ENCODE measurements around the gene LRRC28. TPM values are rescaled to one million over a fixed set of nuclear protein-coding genes. Genes with fewer than 3 reads are reported as not detected.
"Not testable (repeated sequence)": the region's sequence is repeated elsewhere in the genome, so short reads cannot be mapped to it uniquely, and the experiment has no call there.

The LRRC28 gene
- 10 to 100 TPM in 2 of 3 donors, 1 to 10 TPM in 1; 9.8 to 14.7 (median 14.2) TPM for polyA plus RNA-seq

DNA sequence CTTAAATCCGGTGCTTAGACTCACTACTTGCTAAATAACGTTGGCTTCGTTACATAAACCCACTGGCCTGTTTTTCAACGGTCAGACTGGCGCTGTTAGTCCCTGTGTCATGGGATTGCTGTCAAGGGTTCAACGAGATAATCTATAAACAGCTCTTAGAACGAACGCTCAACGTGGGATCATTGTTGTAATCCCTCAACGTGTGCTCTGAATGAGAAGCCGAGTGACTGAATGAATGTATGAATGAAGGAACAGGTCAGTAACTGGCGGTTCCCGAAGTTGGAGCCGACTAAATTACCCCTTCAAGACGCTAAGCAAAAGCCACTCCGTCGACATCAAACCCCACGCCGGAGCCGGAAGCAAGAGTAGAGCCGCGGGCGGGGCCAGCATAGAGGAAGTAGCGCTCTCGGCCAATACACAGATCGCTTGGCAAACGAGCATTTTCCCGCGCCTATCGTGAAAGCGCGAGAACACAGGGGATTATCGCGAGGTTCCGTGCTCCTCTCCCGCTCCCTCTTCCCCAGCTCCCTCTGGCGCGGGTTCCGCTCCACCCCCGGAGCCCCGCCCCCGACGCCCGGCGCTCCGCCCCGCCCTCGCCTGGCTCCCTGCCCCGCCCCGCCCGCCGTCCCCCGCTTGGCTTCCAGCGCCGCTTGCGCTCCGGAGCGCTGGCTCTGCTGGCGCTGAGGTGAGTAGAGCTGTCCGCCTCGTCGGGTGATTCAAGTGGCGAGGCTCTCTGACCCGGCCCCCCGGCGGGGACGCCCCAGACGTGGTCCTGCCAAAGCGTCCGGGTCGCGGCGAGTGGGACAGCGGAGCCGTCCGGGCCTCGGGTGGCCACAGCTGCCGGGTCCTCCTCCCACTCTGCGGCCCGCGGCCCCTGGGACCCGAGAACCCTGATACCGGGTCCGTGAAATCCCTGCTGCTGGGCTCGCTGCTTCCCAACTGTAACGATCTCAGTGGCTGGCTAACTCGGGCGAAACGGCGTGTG is at the start of gene LRRC28:
LRRC28 (plus strand) TSS at position 625 of the 985 bp plus-strand sequence. CDS start 4,477 bp downstream, outside the sequence.
- WGBS, 3 donors = 0 to 1% (median 1%) methylated on average over 81 to 90 of the region's 90 CpGs
- H3K27ac ChIP-seq (ENCODE audit: low read depth, low read length) = no peak within 1 kb of the TSS

- no peak overlapping the region for H3K27ac ChIP-seq (ENCODE audit: low read depth, low read length)
- 38 to 68% (median 41%) methylated on average over 2 of the region's 2 CpGs for WGBS, 3 donors
Measured at GRCh38 chr15:99202176-99202552, 49.1 kb upstream of the LRRC28 start.

DNA sequence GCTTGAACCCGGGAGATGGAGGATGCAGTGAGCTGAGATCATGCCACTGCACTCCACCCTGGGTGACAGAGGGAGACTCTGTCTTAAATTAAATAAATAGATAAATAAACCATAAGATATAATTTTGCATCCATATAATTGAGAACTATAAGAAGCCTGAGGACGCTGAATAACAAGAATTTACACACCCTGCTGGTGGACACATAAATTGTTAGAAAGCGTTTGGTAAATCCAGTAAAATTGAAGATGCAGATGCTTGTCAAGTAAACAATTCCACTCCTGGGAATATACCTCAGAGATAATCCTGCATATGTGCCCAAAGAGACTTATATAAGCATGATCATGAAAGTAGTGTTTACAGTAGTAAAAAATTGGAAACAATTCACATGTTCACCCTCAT is 43.6 kb upstream of the LRRC28 start:
- no peak overlapping the region for H3K27ac ChIP-seq (ENCODE audit: low read depth, low read length)
- 86 to 95% (median 88%) methylated on average over 3 of the region's 3 CpGs for WGBS, 3 donors

- WGBS, 3 donors = 70 to 81% (median 73%) methylated on average over 2 of the region's 2 CpGs
- no peak overlapping the region for H3K27ac ChIP-seq (ENCODE audit: low read depth, low read length)
Measured at GRCh38 chr15:99209326-99209725, 42.0 kb upstream of the LRRC28 start.

DNA sequence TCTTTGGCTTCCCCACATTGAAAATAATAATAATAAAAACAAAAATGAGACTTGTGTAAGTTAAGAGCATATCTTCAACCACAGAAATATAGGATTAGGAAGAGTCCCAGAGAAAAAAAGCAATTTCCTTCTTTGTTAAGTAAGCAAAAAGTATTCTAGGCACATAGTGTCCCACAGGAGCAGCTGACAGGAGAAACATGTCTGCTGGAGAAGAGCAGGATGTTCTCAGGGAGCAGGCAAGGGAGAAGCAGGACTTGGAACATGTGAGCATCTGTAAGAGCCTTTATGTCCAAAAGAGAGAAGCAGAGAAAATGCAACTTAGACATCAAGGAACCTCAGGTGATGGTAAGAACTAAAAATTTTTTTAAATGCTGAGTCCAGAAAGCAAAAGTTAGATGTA is 40.9 kb upstream of the LRRC28 start:
- no peak overlapping the region for H3K27ac ChIP-seq (ENCODE audit: low read depth, low read length)

GRCh38 chr15:99211926-99212325 is 39.4 kb upstream of the LRRC28 start:
- 77 to 88% (median 82%) methylated on average over 4 of the region's 4 CpGs for WGBS, 3 donors
- no peak overlapping the region for H3K27ac ChIP-seq (ENCODE audit: low read depth, low read length)

GRCh38 chr15:99212406-99212805 is 38.9 kb upstream of the LRRC28 start:
- no peak overlapping the region for H3K27ac ChIP-seq (ENCODE audit: low read depth, low read length)
- WGBS, 3 donors = 85 to 96% (median 95%) methylated on average over 7 of the region's 7 CpGs

GRCh38 chr15:99213187-99213811 is 38.0 kb upstream of the LRRC28 start:
- 0 to 5% (median 4%) methylated on average over 1 of the region's 1 CpG for WGBS, 3 donors
- H3K27ac ChIP-seq (ENCODE audit: low read depth, low read length) = no peak overlapping the region

DNA sequence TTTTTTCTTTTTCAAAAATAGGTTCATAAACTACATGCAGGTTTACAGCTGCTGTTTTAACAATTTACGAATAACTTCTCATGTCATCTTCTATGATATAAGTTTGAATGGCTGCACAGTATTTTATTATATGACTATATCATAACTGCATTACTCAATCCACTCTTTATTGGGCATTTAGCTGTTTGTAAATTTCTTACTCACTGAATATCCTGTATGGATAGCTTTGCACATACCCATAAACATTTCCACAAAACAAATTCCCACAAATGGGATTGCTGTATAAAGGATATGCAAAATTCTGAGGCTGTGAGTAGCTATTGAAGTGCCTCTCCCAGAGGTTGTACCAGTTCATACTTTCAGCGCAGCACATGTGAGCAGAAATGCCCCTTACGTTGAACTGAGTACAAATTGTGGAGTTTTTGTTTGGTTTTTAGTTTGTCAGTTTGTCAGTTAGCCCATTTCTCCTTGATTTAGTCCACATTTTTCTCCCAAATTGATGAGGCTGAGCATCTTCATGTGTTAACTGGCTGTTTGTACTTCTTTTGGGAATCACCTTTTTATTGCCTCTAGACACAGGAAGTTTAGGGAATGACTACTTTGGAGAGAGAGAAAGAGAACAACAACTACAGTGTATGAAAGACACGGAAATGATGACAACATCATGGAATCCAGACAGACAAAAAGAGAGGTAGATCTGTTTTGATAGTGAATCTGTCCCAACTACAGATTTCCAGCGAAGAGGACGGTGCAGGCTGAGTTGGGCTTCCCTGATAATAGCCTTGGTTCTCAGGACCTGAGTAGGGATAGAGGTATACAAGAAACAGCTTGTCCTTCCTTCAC is 26.7 kb upstream of the LRRC28 start:
- WGBS, 3 donors = 90 to 95% (median 94%) methylated on average over 6 of the region's 6 CpGs
- H3K27ac ChIP-seq (ENCODE audit: low read depth, low read length) = no peak overlapping the region

GRCh38 chr15:99226802-99227201 is 24.5 kb upstream of the LRRC28 start:
- 56 to 81% (median 78%) methylated on average over 3 of the region's 3 CpGs for WGBS, 3 donors
- H3K27ac ChIP-seq (ENCODE audit: low read depth, low read length) = no peak overlapping the region

DNA sequence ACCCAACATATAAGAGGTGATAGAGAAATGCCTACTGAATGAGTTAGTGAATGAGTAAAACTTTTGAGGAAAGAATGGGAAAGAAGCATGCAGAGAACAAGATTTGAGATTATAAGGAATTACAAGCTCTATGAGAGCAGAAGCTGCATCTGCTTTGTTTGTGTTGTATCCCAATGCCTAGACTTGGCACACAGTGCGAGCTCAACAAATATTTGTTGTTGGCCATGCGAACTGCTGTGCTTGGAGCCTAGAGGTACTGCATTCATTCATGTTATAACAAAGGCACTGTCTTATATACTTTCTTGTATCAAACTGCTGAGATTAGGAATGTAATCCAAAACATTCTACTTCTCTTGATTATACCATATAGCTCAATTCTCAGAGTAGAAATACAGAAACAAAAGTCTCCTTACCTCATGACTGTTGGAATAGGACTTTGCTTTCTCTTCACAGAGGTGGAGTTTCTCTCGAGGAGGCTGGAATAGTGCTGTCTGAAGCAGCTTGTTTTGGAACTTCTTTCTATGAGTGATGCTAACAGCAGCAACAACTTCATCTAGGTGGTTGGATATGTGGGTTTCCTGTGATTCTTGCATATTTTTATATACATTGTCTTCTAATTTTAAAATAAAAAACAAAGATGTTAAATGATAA is 23.0 kb upstream of the LRRC28 start:
- WGBS, 3 donors = 64 to 94% (median 92%) methylated on average over 3 of the region's 3 CpGs
- no peak overlapping the region for H3K27ac ChIP-seq (ENCODE audit: low read depth, low read length)

DNA sequence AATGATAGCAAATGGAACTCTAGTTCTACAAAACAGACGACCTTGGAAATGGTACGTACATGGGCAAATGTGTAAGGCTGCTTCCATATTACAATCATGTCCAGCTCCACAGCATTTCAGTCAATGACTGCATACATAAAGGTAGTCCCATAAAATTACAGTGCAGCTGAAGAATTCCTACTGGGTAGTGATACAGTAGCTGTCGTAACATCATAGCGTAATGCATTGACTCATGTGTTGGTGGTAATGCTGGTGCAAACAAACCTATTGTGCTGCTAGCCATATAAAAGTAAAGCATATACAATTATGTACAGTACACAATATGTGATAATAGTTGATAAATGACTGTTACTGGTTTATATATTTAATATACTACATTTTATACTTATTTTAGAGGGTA is 20.4 kb upstream of the LRRC28 start:
- WGBS, 3 donors = 88 to 97% (median 94%) methylated on average over 4 of the region's 4 CpGs
- no peak overlapping the region for H3K27ac ChIP-seq (ENCODE audit: low read depth, low read length)

- H3K27ac ChIP-seq (ENCODE audit: low read depth, low read length) = no peak overlapping the region
- WGBS, 3 donors = 96 to 100% (median 97%) methylated on average over 2 of the region's 2 CpGs
Measured at GRCh38 chr15:99232740-99233139, 18.5 kb upstream of the LRRC28 start.

DNA sequence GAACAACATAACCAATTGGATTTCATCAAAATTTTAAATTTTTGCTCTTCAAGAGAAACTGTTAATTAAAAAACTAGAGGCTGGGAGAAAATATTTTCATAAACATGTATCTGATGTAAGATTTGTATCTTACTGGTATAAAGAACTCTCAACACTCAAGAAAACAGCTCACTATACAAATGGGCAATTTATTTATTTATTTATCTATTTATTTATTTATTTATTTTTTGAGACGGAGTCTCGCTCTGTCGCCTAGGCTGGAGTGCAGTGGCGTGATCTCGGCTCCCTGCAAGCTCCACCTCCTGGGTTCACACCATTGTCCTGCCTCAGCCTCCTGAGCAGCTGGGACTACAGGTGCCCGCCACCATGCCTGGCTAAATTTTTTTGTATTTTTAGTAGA is 17.1 kb upstream of the LRRC28 start:
- H3K27ac ChIP-seq (ENCODE audit: low read depth, low read length) = not testable (repeated sequence)
- WGBS, 3 donors = 90 to 98% (median 97%) methylated on average over 6 of the region's 6 CpGs

DNA sequence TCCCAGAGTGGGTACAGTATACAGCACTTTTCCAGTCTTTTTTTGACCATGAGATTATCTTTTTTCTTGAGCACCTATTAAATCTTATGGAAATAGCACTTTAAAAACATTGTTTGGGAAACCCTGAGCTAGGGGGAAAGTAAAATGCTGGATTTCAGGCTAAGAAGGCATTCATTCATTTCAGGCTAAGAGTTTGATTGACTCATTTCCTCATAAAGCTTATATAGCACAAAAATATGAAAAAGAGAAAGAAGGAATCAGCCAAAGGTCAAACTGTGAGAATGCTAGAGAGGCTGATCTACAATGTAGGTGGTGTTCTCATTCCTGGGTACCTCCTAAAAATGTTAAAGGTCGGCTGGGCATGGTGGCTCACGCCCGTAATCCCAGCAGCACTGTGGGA is 12.4 kb upstream of the LRRC28 start:
- 92 to 98% (median 95%) methylated on average over 3 of the region's 3 CpGs for WGBS, 3 donors

DNA sequence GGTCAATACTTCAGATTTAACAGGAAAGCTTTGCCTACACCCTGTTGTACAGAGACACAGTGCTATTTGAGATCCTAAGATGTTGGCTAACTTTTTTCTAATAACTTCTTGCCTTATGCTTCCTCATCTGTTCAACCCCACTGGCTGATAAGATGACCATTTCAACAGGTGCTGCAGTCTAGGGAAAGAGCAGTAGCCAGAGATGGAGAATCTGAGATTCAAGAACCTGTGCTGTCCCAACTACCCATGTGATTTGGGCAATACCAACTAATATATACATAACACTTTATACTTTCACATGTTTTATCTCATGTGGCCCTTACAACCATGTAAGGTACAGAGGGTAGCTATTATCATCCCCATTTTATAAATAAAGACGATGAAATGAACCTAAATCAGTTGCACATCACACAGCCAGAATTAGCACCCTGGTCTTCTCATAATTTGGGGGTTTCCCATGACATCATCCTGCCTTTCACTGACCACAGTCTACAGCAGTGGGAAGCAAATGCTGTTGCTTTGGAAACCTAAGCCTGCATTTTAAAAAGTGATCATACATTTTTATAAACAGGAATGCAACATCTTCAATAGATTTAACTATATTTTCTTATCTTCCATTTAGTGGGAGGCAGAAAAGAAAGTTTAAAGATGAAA is 11.6 kb upstream of the LRRC28 start:
- WGBS, 3 donors = 82 to 90% (median 85%) methylated on average over 1 of the region's 1 CpG
- H3K27ac ChIP-seq (ENCODE audit: low read depth, low read length) = no peak overlapping the region

More for the DNA sequence above, 12.4 kb upstream of the LRRC28 start:
- no peak overlapping the region for H3K27ac ChIP-seq (ENCODE audit: low read depth, low read length)

DNA sequence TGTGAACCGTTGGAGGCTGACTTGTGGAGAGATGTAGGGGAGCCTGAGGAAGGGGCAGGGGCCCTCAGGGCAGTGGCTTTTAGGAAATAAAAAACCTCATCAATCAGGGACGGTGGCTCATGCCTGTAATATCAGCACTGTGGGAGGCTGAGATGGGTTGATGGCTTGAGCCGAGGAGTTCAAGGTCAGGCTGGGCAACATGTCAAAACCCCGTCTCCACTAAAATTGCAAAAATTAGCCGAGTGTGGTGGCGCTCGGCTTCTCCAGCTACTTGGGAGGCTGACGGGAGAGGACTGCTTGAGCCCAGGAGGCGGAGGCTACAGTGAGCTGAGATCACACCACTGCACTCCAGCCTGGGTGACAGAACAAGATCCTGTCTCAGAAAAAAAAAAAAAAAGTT is 9.5 kb upstream of the LRRC28 start:
- no peak overlapping the region for H3K27ac ChIP-seq (ENCODE audit: low read depth, low read length)
- 76 to 90% (median 89%) methylated on average over 9 of the region's 9 CpGs for WGBS, 3 donors

DNA sequence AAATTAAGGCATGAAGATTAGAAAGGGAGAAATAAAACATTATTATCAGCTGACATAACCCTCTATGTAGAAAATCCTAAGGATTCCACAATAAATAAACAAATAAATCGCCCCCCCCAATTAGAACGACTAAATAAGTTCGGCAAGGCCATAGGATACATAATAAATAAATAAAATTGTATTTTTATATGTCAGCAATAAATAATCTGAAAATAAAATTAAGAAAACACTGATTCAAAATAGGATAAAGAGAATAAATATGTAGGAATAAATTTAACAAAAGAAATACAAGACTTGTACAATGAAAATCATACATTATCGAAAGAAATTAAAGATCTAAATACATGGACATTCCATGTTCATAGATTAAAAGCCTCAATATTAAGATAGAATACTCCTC is 7.0 kb upstream of the LRRC28 start:
- no peak overlapping the region for H3K27ac ChIP-seq (ENCODE audit: low read depth, low read length)
- WGBS, 3 donors = 90 to 97% (median 95%) methylated on average over 4 of the region's 4 CpGs
